Stimulated activated naive CD8-positive, alpha-beta T cell treated with anti-CD3 and anti-CD28 coated beads, Interleukin-15, amount 100 ng/mL, for 72 hours (primary cell): Measurements from ENCODE around the gene GPR85.
"Not testable (repeated sequence)": the region's sequence is repeated elsewhere in the genome, so short reads cannot be mapped to it uniquely, and the experiment has no call there.

ENCODE experiments used
- ATAC-seq: fragments of 150-1000 bp; cut with Tn5 transposase; 2 replicates; pipeline ENCODE4 v1.10.0; 2021; ENCODE audit warnings: mild to moderate bottlenecking, moderate library complexity
- DNase-seq, 2 donors: peaks; one replicate each; pipeline ENCODE4 v3.0.0; 2021 to 2022
- H3K27ac Mint-ChIP-seq, 2 donors: one replicate each; pipeline ENCODE4 v1.8.0; 2022; ENCODE audit warnings: mild to moderate bottlenecking in 2 of 2, mixed read lengths in 2 of 2, moderate library complexity in 2 of 2
- H3K27me3 Mint-ChIP-seq: one replicate; pipeline ENCODE4 v1.8.0; 2022; ENCODE audit warnings: mixed read lengths
- H3K4me1 Mint-ChIP-seq: one replicate; pipeline ENCODE4 v1.8.0; 2022; ENCODE audit warnings: mild to moderate bottlenecking, mixed read lengths
- H3K4me3 Mint-ChIP-seq, 2 donors: one replicate each; pipeline ENCODE4 v1.8.0; 2022; ENCODE audit warnings: mild to moderate bottlenecking in 2 of 2, mixed read lengths in 2 of 2, moderate library complexity in 1 of 2
- H3K9me3 Mint-ChIP-seq, 2 donors: one replicate each; pipeline ENCODE4 v1.8.0; 2022; ENCODE audit warnings: mixed read lengths in 2 of 2

GPR85 gene

GRCh38 chr7:113093561-113093960 is 6.9 kb upstream of the GPR85 start:
- Mint-ChIP-seq H3K4me1 (no peaks in the 10 kb centered on the region), H3K27me3 (peaks cover 37% of the 10 kb centered on the region), H3K27ac (no peak overlapping the region)

GRCh38 chr7:113092762-113093161 is 6.1 kb upstream of the GPR85 start:
- ATAC-seq (no peak), DNase-seq (no peak)
- no peak overlapping the region for H3K27ac Mint-ChIP-seq
- H3K4me3 Mint-ChIP-seq, result no peak overlapping the region
- H3K9me3 Mint-ChIP-seq, result no peaks in the 10 kb centered on the region
- peaks cover 41% of the 10 kb centered on the region for H3K27me3 Mint-ChIP-seq
- H3K4me1 Mint-ChIP-seq, result no peaks in the 10 kb centered on the region

More at GRCh38 chr7:113093561-113093960, 6.9 kb upstream of the GPR85 start:
- DNase-seq (no peak), ATAC-seq (no peak)
- H3K4me3 Mint-ChIP-seq, result no peak overlapping the region
- no peaks in the 10 kb centered on the region for H3K9me3 Mint-ChIP-seq

GRCh38 chr7:113087071-113087998 is 708 bp upstream of the GPR85 start:
- peaks cover 6% of the 10 kb centered on the region for H3K4me1 Mint-ChIP-seq
- no peak for DNase-seq
- no peaks in the 10 kb centered on the region for H3K9me3 Mint-ChIP-seq
- peaks cover 63% of the 10 kb centered on the region for H3K27me3 Mint-ChIP-seq
- no peak overlapping the region for H3K27ac Mint-ChIP-seq
- H3K4me3 Mint-ChIP-seq, result peak overlapping the region; percentile 26 to 72
- ATAC-seq, result peak; percentile 60

- Mint-ChIP-seq H3K27me3 (peaks cover 56% of the 10 kb centered on the region), H3K4me3 (peak overlapping the region; percentile 54 to 69), H3K27ac (no peak overlapping the region), H3K9me3 (no peaks in the 10 kb centered on the region), H3K4me1 (peaks cover 6% of the 10 kb centered on the region)
- DNase-seq, result no peak
- ATAC-seq, result peak; percentile 52
These were observed 741 bp downstream of the GPR85 start for GRCh38 chr7:113085781-113086390.

- H3K27me3 Mint-ChIP-seq, result peaks cover 60% of the 10 kb centered on the region
These were observed 2.0 kb downstream of the GPR85 start for GRCh38 chr7:113084496-113085172.

GRCh38 chr7:113083816-113084495 is 2.7 kb downstream of the GPR85 start:
- ATAC-seq (no peak), DNase-seq (no peak)
- H3K27ac Mint-ChIP-seq, result no peak overlapping the region
- no peak overlapping the region for H3K4me3 Mint-ChIP-seq
- H3K27me3 Mint-ChIP-seq, result peaks cover 63% of the 10 kb centered on the region
- H3K4me1 Mint-ChIP-seq, result peaks cover 6% of the 10 kb centered on the region
- no peaks in the 10 kb centered on the region for H3K9me3 Mint-ChIP-seq

More at GRCh38 chr7:113084496-113085172, 2.0 kb downstream of the GPR85 start:
- DNase-seq, result no peak
- H3K27ac Mint-ChIP-seq, result no peak overlapping the region
- H3K4me1 Mint-ChIP-seq, result peaks cover 6% of the 10 kb centered on the region
- no peak for ATAC-seq
- H3K4me3 Mint-ChIP-seq, result no peak overlapping the region
- H3K9me3 Mint-ChIP-seq, result no peaks in the 10 kb centered on the region

- no peak for ATAC-seq
- no peak for DNase-seq
- Mint-ChIP-seq H3K9me3 (no peaks in the 10 kb centered on the region), H3K4me1 (peaks cover 6% of the 10 kb centered on the region), H3K27me3 (peaks cover 63% of the 10 kb centered on the region), H3K27ac (no peak overlapping the region), H3K4me3 (no peak overlapping the region)
These were observed 3.4 kb downstream of the GPR85 start for GRCh38 chr7:113083132-113083815.

GRCh38 chr7:113078331-113078730 is 8.3 kb downstream of the GPR85 start:
- no peak overlapping the region for H3K4me3 Mint-ChIP-seq
- H3K9me3 Mint-ChIP-seq, result no peaks in the 10 kb centered on the region
- H3K27ac Mint-ChIP-seq, result no peak overlapping the region
- no peak for DNase-seq
- ATAC-seq, result no peak
- H3K4me1 Mint-ChIP-seq, result no peaks in the 10 kb centered on the region
- peaks cover 36% of the 10 kb centered on the region for H3K27me3 Mint-ChIP-seq

- no peak for ATAC-seq
- Mint-ChIP-seq H3K9me3 (no peaks in the 10 kb centered on the region), H3K4me3 (no peak overlapping the region), H3K4me1 (no peaks in the 10 kb centered on the region), H3K27ac (no peak overlapping the region), H3K27me3 (peaks cover 34% of the 10 kb centered on the region)
- no peak for DNase-seq
These were observed 9.9 kb downstream of the GPR85 start for GRCh38 chr7:113076703-113077102.

GRCh38 chr7:113071465-113071864 is 15.2 kb downstream of the GPR85 start:
- ATAC-seq, result no peak
- no peak for DNase-seq
- Mint-ChIP-seq H3K4me1 (no peaks in the 10 kb centered on the region), H3K9me3 (no peaks in the 10 kb centered on the region), H3K27ac (no peak overlapping the region), H3K4me3 (no peak overlapping the region), H3K27me3 (peaks cover 8% of the 10 kb centered on the region)

- DNase-seq (no peak), ATAC-seq (no peak)
- Mint-ChIP-seq H3K27me3 (peaks cover 23% of the 10 kb centered on the region), H3K27ac (no peak overlapping the region), H3K4me1 (no peaks in the 10 kb centered on the region), H3K4me3 (no peak overlapping the region), H3K9me3 (no peaks in the 10 kb centered on the region)
These were observed 24.1 kb downstream of the GPR85 start for GRCh38 chr7:113062499-113062898.

GRCh38 chr7:113060100-113060499 is 26.5 kb downstream of the GPR85 start:
- H3K27me3 Mint-ChIP-seq, result peaks cover 23% of the 10 kb centered on the region
- no peak overlapping the region for H3K27ac Mint-ChIP-seq
- H3K9me3 Mint-ChIP-seq, result no peaks in the 10 kb centered on the region
- no peaks in the 10 kb centered on the region for H3K4me1 Mint-ChIP-seq
- no peak for DNase-seq
- no peak for ATAC-seq
- no peak overlapping the region for H3K4me3 Mint-ChIP-seq

GRCh38 chr7:113054938-113055337 is 31.7 kb downstream of the GPR85 start:
- H3K4me3 Mint-ChIP-seq, result no peak overlapping the region
- no peak for ATAC-seq
- H3K4me1 Mint-ChIP-seq, result no peaks in the 10 kb centered on the region
- H3K27me3 Mint-ChIP-seq, result peaks cover 42% of the 10 kb centered on the region
- H3K9me3 Mint-ChIP-seq, result peaks cover 0 to 26% of the 10 kb centered on the region in 2 donors
- DNase-seq, result no peak
- H3K27ac Mint-ChIP-seq, result no peak overlapping the region

GRCh38 chr7:113054272-113054671 is 32.4 kb downstream of the GPR85 start:
- not testable (repeated sequence) for DNase-seq, H3K27ac Mint-ChIP-seq, H3K4me1 Mint-ChIP-seq, ATAC-seq, H3K4me3 Mint-ChIP-seq
- Mint-ChIP-seq H3K9me3 (peaks cover 0 to 26% of the 10 kb centered on the region in 2 donors), H3K27me3 (peaks cover 42% of the 10 kb centered on the region)

- peaks cover 31% of the 10 kb centered on the region for H3K27me3 Mint-ChIP-seq
- not testable (repeated sequence) for DNase-seq, H3K4me1 Mint-ChIP-seq, H3K4me3 Mint-ChIP-seq, H3K27ac Mint-ChIP-seq, ATAC-seq
- H3K9me3 Mint-ChIP-seq, result peaks cover 0 to 26% of the 10 kb centered on the region in 2 donors
These were observed 37.4 kb downstream of the GPR85 start for GRCh38 chr7:113049221-113049620.
